Cerebellar cortex (tissue), 1 donor: ENCODE results near the gene PUS7.
"Not testable (repeated sequence)": the region's sequence is repeated elsewhere in the genome, so short reads cannot be mapped to it uniquely, and the experiment has no call there.

Source experiments
- DNase-seq: peaks from one replicate; pipeline ENCODE4 v3.0.0-alpha.2; 2015; ENCODE audit warnings: low spot score

The PUS7 gene

GRCh38 chr7:105496521-105496920 is 25.6 kb downstream of the PUS7 start:
- DNase-seq, result no peak

GRCh38 chr7:105493923-105494315 is 28.2 kb downstream of the PUS7 start:
- no peak for DNase-seq

- DNase-seq, result peak; percentile 75
Measured at GRCh38 chr7:105493196-105493922, 28.7 kb downstream of the PUS7 start.

- DNase-seq, result no peak
Measured at GRCh38 chr7:105489409-105489808, 32.7 kb downstream of the PUS7 start.

GRCh38 chr7:105487579-105488571 is 34.2 kb downstream of the PUS7 start:
- DNase-seq, result peak; percentile 31

- no peak for DNase-seq
Measured at GRCh38 chr7:105480931-105481330, 41.1 kb downstream of the PUS7 start.

- no peak for DNase-seq
Measured at GRCh38 chr7:105478606-105479005, 43.5 kb downstream of the PUS7 start.

GRCh38 chr7:105477908-105478307 is 44.2 kb downstream of the PUS7 start:
- no peak for DNase-seq

GRCh38 chr7:105474045-105474444 is 48.0 kb downstream of the PUS7 start:
- DNase-seq, result no peak

GRCh38 chr7:105473163-105473562 is 48.9 kb downstream of the PUS7 start:
- no peak for DNase-seq

GRCh38 chr7:105470846-105471245 is 51.2 kb downstream of the PUS7 start:
- no peak for DNase-seq

- DNase-seq, result no peak
Measured at GRCh38 chr7:105470090-105470489, 52.0 kb downstream of the PUS7 start.

GRCh38 chr7:105462765-105463420 is 59.2 kb downstream of the PUS7 start:
- no peak for DNase-seq

- DNase-seq, result no peak
Measured at GRCh38 chr7:105461518-105461917, 60.6 kb downstream of the PUS7 start.

- DNase-seq, result no peak
Measured at GRCh38 chr7:105457619-105458225, 64.3 kb downstream of the PUS7 start.

GRCh38 chr7:105454921-105455320 is 67.2 kb downstream of the PUS7 start:
- DNase-seq, result no peak

GRCh38 chr7:105454095-105454747 is 67.8 kb downstream of the PUS7 start:
- no peak for DNase-seq

- no peak for DNase-seq
Measured at GRCh38 chr7:105452085-105452484, 70.0 kb downstream of the PUS7 start.

- DNase-seq, result not testable (repeated sequence)
Measured at GRCh38 chr7:105450870-105451269, 71.2 kb downstream of the PUS7 start.

GRCh38 chr7:105450177-105450861 is 71.8 kb downstream of the PUS7 start:
- DNase-seq, result no peak

- DNase-seq, result no peak
Measured at GRCh38 chr7:105448181-105448580, 73.9 kb downstream of the PUS7 start.
